Choroid plexus epithelial cell (primary cell): Measurements from ENCODE around the gene COL4A6.

ENCODE experiments used
- DNase-seq: peaks from one replicate; pipeline ENCODE4 v3.0.0-alpha.2; 2010; ENCODE audit warnings: low read depth
- H3K4me3 ChIP-seq: 2 replicates; pipeline ENCODE4 v1.5.1; 2011; ENCODE audit warnings: low read depth, mild to moderate bottlenecking, control low read depth, low read length, moderate library complexity
- TF ChIP-seq, protein P1 (sequence below): conservative IDR thresholded peaks from 2 replicates; pipeline ENCODE4 v1.5.1; 2011; ENCODE audit warnings: low read depth, mild to moderate bottlenecking, control low read depth, inconsistent platforms, low read length, moderate library complexity

Gene COL4A6

DNA sequence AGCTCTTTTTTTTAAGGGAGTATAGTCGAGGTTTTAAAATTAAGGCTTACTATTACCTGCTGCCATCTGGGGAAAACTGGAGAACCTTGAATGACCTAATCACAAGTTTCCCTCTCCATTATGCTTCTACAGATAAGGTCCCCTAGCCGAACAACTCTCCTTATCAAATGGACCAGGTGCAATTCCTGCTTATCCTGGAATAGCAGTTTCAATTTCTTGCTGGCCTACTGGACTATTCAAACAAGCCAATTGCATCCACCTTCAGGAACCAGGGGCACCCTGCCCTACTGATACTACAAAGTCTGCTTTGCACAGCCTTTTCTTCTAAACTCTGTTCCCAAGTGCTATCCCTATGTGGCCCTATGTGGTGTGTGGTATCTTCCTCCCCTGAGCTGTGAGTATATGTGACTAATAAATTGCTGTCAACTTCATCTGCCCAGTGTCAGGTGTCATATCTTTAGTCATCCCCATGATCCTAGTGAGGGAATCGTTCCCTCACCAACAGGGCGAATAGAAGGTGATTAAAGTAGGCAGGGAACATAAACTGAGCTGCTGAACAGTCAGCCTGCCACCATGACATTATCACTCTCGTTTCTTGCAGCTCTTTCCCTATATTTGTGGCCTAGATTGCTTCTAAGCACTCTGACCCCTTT is 218.1 kb downstream of the COL4A6 start:
- TF ChIP-seq, protein P1, sequence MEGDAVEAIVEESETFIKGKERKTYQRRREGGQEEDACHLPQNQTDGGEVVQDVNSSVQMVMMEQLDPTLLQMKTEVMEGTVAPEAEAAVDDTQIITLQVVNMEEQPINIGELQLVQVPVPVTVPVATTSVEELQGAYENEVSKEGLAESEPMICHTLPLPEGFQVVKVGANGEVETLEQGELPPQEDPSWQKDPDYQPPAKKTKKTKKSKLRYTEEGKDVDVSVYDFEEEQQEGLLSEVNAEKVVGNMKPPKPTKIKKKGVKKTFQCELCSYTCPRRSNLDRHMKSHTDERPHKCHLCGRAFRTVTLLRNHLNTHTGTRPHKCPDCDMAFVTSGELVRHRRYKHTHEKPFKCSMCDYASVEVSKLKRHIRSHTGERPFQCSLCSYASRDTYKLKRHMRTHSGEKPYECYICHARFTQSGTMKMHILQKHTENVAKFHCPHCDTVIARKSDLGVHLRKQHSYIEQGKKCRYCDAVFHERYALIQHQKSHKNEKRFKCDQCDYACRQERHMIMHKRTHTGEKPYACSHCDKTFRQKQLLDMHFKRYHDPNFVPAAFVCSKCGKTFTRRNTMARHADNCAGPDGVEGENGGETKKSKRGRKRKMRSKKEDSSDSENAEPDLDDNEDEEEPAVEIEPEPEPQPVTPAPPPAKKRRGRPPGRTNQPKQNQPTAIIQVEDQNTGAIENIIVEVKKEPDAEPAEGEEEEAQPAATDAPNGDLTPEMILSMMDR = no peak

DNA sequence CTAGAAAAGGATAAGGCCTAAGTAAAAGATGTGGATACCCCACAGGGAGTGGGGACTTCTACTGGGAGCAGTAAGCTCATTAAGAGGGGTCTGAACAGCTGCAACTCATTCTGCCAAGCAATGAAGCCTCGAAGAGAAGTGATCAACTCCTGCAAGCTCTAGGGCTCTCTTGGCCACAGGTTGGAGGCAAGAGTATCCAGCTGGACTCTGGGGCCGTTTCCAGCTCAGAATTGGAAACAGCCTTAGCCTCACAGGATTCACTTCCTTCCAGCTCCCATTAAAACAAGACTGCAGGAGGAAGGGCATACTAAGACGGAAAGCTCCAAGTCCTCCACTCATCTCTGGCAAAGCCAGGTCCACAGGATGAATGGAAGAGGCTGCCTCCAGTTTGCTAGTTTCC is 220.3 kb downstream of the COL4A6 start:
- TF ChIP-seq, protein P1 = no peak
- DNase-seq = no peak
- H3K4me3 ChIP-seq = no peak overlapping the region

More for the DNA sequence above, 218.1 kb downstream of the COL4A6 start:
- no peak for DNase-seq
- H3K4me3 ChIP-seq = no peak overlapping the region

DNA sequence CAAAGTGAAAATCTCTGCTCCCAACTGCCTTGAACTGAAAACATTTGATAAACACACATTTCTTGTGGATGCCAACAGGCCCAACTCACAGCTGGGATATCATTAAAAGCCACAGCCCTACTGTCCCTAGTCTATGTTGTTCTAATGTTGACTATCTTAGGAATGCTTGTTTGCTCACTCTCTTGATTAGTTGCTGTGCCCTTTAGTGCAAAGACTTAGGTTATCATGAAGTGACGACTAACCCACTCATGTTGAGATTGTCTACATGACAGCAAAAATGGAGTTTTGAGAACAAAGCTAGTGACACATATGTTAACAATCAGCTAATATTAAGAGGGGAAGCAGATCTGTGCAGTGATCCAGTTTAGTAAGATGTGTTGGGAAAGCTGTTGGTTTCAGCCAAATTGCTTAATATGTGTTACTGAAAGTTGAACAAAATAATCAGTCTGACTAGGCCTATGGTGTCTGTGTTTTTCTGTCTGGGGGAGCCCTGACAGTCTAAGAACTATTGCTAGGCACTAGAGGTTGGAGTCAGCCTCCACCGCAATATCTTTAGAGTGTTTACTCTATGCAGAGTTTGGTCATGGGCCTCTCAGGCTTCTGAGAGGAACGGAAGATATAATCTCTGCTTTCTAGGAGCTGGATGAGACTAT is 221.2 kb downstream of the COL4A6 start:
- peak; percentile 27 for DNase-seq
- TF ChIP-seq, protein P1 = no peak

DNA sequence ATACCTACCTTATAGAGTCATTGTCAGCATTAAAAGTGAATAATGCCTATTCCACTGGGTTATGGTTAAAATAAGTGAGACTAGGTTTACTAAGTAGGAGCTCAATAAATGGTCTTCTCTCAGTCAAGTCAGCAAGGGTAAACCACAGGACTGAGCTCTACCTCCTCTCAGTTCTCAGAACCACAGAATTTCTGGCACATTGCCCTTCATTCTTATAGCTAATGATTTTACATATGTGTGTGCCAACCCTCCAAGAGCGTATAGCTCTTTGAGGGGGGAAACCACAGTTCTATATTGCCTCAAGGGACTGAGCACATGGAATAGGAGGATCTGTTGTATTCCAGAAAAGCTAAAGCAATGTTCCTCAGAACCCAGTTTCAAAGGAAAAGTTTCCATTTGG is 221.8 kb downstream of the COL4A6 start:
- TF ChIP-seq, protein P1 = no peak
- peak; percentile 54 for DNase-seq
- no peak overlapping the region for H3K4me3 ChIP-seq

More for the DNA sequence above, 221.2 kb downstream of the COL4A6 start:
- H3K4me3 ChIP-seq = no peak overlapping the region

DNA sequence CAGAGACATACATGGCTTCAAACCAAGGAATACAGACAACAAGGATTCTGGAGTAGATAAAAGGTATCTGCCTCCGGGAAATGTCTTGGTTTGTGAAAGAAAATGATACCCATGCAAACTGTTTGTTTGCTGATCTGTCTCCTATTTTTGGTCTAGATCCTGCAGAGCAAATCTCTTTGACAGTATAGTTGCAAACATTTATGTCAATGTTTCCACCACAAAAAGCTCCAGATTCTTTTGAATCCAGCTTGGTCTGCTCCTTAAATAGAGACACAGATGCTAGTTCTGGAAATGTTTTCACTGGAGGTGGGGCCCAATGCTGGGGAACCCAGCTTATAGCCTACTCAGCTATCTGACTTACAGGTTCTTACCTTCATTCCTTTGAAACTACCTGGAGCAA is 226.9 kb downstream of the COL4A6 start:
- DNase-seq = no peak
- TF ChIP-seq, protein P1 = no peak
- no peak overlapping the region for H3K4me3 ChIP-seq

DNA sequence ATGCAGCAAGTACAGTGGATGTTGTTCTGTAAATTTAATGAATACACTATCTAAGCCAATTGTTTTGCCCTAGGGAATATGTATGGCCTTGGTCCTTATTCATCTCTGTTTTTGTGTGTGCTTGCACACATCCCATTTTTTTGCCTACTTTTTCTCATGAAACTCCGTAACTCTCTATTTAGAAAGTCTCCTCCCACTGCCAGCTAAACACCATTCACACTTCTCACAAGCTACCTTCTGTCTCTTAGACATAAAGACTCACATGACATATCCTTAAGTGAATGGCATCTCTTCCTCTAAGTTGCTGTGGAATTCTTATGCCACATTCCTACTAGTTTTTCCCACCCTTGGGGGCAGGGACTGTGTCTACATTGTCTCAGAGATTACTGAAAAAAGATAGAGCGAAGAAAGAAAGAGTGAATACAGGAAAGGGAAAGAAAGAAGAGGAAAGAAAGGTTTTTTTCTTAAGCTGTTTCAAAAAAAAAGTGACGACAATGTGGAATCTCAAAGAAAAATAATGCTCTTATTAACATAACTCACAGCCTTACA is 229.1 kb downstream of the COL4A6 start:
- H3K4me3 ChIP-seq = no peak overlapping the region
- no peak for DNase-seq
- TF ChIP-seq, protein P1 = no peak
